ENCODE data around the gene CRYAB. TPM values are rescaled to one million over a fixed set of nuclear protein-coding genes. Genes with fewer than 3 reads are reported as not detected.
A peak's percentile ranks its signal among the peaks of the same experiment; 100 is the strongest.

CRYAB gene
- total and polyA plus RNA-seq, 4 donors = 0.33 to 8.6 (median 3.6) TPM

- TF ChIP-seq FOXA2 (IDR thresholded peaks at IDR 0.05) (no peak), HNF4A (conservative IDR thresholded peaks at IDR 0.05) (peak in 1 of 2 donors; percentile 20)
- H3K4me3 ChIP-seq (ENCODE audit: low read depth in 1 of 3, low read length in 3 of 3) = no peak overlapping the region
- no peaks in the 10 kb centered on the region for H3K27me3 ChIP-seq (ENCODE audit: control insufficient read depth in 4 of 4, insufficient read depth in 4 of 4, low read length in 3 of 4)
- WGBS = 84% methylated on average over 3 of the region's 3 CpGs
- H3K9ac ChIP-seq (ENCODE audit: low read depth in 1 of 2, low read length in 2 of 2) = peak overlapping the region in 1 of 2 donors; percentile 32
- peaks cover 0 to 25% (median 14%) of the 10 kb centered on the region in 4 donors for H3K4me1 ChIP-seq (ENCODE audit: control insufficient read depth in 4 of 4, insufficient read depth in 4 of 4, low read length in 3 of 4)
- H3K9me3 ChIP-seq (ENCODE audit: control insufficient read depth in 4 of 4, low read length in 3 of 4) = no peaks in the 10 kb centered on the region
- DNase-seq (ENCODE audit: low spot score) = no peak
- H3K36me3 ChIP-seq (ENCODE audit: control insufficient read depth in 4 of 4, insufficient read depth in 3 of 4, low read depth in 1 of 4, low read length in 3 of 4) = no peaks in the 10 kb centered on the region
- peak overlapping the region; percentile 87 to 88 for H3K27ac ChIP-seq (ENCODE audit: low read depth in 1 of 2, low read length in 2 of 2)
Observed at GRCh38 chr11:111917788-111918187, 6.2 kb upstream of the CRYAB start.

DNA sequence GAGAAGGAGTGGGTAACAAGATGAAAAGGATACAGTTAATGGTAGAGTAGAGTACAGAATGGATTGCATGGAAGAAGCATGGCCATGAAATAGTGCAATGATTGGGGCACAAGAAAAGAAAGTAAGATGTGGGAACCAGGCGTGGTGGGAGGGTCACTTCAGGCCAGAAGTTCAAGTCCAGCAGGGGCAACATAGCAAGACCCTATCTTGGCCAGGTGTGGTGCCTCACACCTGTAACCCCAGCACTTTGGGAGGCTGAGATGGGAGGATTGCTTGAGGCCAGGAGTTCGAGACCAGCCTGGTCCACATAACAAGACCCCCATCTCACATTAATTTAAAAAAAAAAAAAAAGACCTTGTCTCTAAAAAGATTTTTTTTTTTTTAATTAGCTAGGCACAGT lies 5.7 kb upstream of the CRYAB start:
- no peak for DNase-seq (ENCODE audit: low spot score)
- Histone ChIP-seq H3K9ac (ENCODE audit: low read depth in 1 of 2, low read length in 2 of 2) (no peak overlapping the region), H3K27ac (ENCODE audit: low read depth in 1 of 2, low read length in 2 of 2) (no peak overlapping the region), H3K27me3 (ENCODE audit: control insufficient read depth in 4 of 4, insufficient read depth in 4 of 4, low read length in 3 of 4) (no peaks in the 10 kb centered on the region), H3K4me1 (ENCODE audit: control insufficient read depth in 4 of 4, insufficient read depth in 4 of 4, low read length in 3 of 4) (peaks cover 0 to 22% (median 13%) of the 10 kb centered on the region in 4 donors), H3K4me3 (ENCODE audit: low read depth in 1 of 3, low read length in 3 of 3) (no peak overlapping the region), H3K36me3 (ENCODE audit: control insufficient read depth in 4 of 4, insufficient read depth in 3 of 4, low read depth in 1 of 4, low read length in 3 of 4) (no peaks in the 10 kb centered on the region), H3K9me3 (ENCODE audit: control insufficient read depth in 4 of 4, low read length in 3 of 4) (no peaks in the 10 kb centered on the region)
- 94% methylated on average over 2 of the region's 2 CpGs for WGBS
- TF ChIP-seq HNF4G (IDR thresholded peaks at IDR 0.05) (no peak), GABPA (IDR thresholded peaks at IDR 0.05 in 1 of 2, conservative IDR thresholded peaks at IDR 0.05 in 1 of 2) (no peak), FOXA2 (IDR thresholded peaks at IDR 0.05) (no peak), NR2F2 (IDR thresholded peaks at IDR 0.05) (no peak), ZBTB33 (IDR thresholded peaks at IDR 0.05) (no peak), JUND (IDR thresholded peaks at IDR 0.05) (no peak), FOXA1 (IDR thresholded peaks at IDR 0.05) (no peak), RXRA (IDR thresholded peaks at IDR 0.05) (no peak), HNF4A (conservative IDR thresholded peaks at IDR 0.05) (no peak), TAF1 (conservative IDR thresholded peaks at IDR 0.05) (no peak), RAD21 (IDR thresholded peaks at IDR 0.05) (no peak)
- TF ChIP-seq, protein P1, sequence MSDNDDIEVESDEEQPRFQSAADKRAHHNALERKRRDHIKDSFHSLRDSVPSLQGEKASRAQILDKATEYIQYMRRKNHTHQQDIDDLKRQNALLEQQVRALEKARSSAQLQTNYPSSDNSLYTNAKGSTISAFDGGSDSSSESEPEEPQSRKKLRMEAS (IDR thresholded peaks at IDR 0.05) = no peak
- TF ChIP-seq, protein P2, sequence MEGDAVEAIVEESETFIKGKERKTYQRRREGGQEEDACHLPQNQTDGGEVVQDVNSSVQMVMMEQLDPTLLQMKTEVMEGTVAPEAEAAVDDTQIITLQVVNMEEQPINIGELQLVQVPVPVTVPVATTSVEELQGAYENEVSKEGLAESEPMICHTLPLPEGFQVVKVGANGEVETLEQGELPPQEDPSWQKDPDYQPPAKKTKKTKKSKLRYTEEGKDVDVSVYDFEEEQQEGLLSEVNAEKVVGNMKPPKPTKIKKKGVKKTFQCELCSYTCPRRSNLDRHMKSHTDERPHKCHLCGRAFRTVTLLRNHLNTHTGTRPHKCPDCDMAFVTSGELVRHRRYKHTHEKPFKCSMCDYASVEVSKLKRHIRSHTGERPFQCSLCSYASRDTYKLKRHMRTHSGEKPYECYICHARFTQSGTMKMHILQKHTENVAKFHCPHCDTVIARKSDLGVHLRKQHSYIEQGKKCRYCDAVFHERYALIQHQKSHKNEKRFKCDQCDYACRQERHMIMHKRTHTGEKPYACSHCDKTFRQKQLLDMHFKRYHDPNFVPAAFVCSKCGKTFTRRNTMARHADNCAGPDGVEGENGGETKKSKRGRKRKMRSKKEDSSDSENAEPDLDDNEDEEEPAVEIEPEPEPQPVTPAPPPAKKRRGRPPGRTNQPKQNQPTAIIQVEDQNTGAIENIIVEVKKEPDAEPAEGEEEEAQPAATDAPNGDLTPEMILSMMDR (IDR thresholded peaks at IDR 0.05; ENCODE audit: low read depth, low read length, missing input control) = no peak

GRCh38 chr11:111916768-111917167 lies 5.2 kb upstream of the CRYAB start:
- no peaks in the 10 kb centered on the region for H3K27me3 ChIP-seq (ENCODE audit: control insufficient read depth in 4 of 4, insufficient read depth in 4 of 4, low read length in 3 of 4)
- no peaks in the 10 kb centered on the region for H3K9me3 ChIP-seq (ENCODE audit: control insufficient read depth in 4 of 4, low read length in 3 of 4)
- no peak overlapping the region for H3K9ac ChIP-seq (ENCODE audit: low read depth in 1 of 2, low read length in 2 of 2)
- peaks cover 0 to 22% (median 13%) of the 10 kb centered on the region in 4 donors for H3K4me1 ChIP-seq (ENCODE audit: control insufficient read depth in 4 of 4, insufficient read depth in 4 of 4, low read length in 3 of 4)
- H3K36me3 ChIP-seq (ENCODE audit: control insufficient read depth in 4 of 4, insufficient read depth in 3 of 4, low read depth in 1 of 4, low read length in 3 of 4) = no peaks in the 10 kb centered on the region
- H3K27ac ChIP-seq (ENCODE audit: low read depth in 1 of 2, low read length in 2 of 2) = no peak overlapping the region
- DNase-seq (ENCODE audit: low spot score) = no peak
- no peak overlapping the region for H3K4me3 ChIP-seq (ENCODE audit: low read depth in 1 of 3, low read length in 3 of 3)
- 100% methylated on average over 1 of the region's 1 CpG for WGBS
- TF ChIP-seq, protein P2 (IDR thresholded peaks at IDR 0.05; ENCODE audit: low read depth, low read length, missing input control) = no peak
